HCT116 (cell line): ENCODE measurements around the gene DDAH1. TPM values are rescaled to one million over a fixed set of nuclear protein-coding genes. Genes with fewer than 3 reads are reported as not detected.

Experiments
- ATAC-seq: fragments of 200-7000 bp; cut with Tn5 transposase; 2 replicates; pipeline ENCODE4 v1.9.1; 2020; ENCODE audit warnings: mild to moderate bottlenecking, moderate library complexity
- BruUV-seq: library from RNA; stranded (reverse); fragments of 400-500 nt; replicated peaks from 2 replicates; lab custom pipeline; 2021; lab: Mats Ljungman, UMichigan
- CTCF ChIA-PET: fragments of 300-600 bp; sonication (Branson Sonifier 250); formaldehyde crosslinking; loops from one replicate; lab custom pipeline; 2021; ENCODE audit warnings: antibody characterized with exemption; lab: Charles Lee
- POLR2A ChIA-PET: fragments of 300-600, 350-600 bp; sonication (Branson Sonifier 250); formaldehyde crosslinking; loops from one replicate; lab custom pipeline; 2021; ENCODE audit warnings: antibody characterized with exemption; lab: Charles Lee
- RAD21 ChIA-PET, 2 experiments: fragments of 300-600 bp; sonication (Branson Sonifier 250); formaldehyde crosslinking; loops; one replicate each; lab custom pipeline; 2023; ENCODE audit warnings: low total read pairs in 2 of 2; ENCODE audit not compliant: uncharacterized antibody in 2 of 2, unreplicated experiment in 2 of 2, low non-redundant PET in 1 of 2; lab: Charles Lee
- DNase-seq: peaks from one replicate; pipeline ENCODE4 v3.0.0-alpha.2; 2010; ENCODE audit warnings: low read depth, low spot score
- H2AFZ ChIP-seq: fragments of 200-600 bp; shearing (Covaris generic), sonication (generic); 2 replicates; pipeline ENCODE4 v1.6.1; 2017; ENCODE audit warnings: low read depth, mixed run types, mixed read lengths, antibody characterized with exemption, low read length; ENCODE audit not compliant: poor library complexity, severe bottlenecking
- H3K27ac ChIP-seq: 2 replicates; pipeline ENCODE4 v1.5.1; 2012; ENCODE audit warnings: low read depth, low read length
- H3K27me3 ChIP-seq: fragments of 200-600 bp; sonication (generic); 2 replicates; pipeline ENCODE4 v1.6.1; 2016; ENCODE audit warnings: mixed run types, low read length, mixed read lengths; ENCODE audit not compliant: insufficient read depth
- H3K36me3 ChIP-seq, 2 experiments: fragments of 200-500 bp in 1 of 2; fragments of 200-600 bp in 1 of 2; sonication (Bioruptor generic) in 1 of 2; sonication (generic) in 1 of 2; 2 replicates each; pipeline versions ENCODE4 v1.5.1 to v1.6.1; 2014 to 2016; ENCODE audit warnings: low read length in 2 of 2, inconsistent platforms in 1 of 2, mixed read lengths in 1 of 2, mixed run types in 1 of 2; ENCODE audit not compliant: insufficient read depth in 2 of 2, control insufficient read depth in 1 of 2
- H3K4me1 ChIP-seq, 2 experiments: fragments of 200-600 bp in 1 of 2; sonication (generic) in 1 of 2; 2 replicates each; pipeline versions ENCODE4 v1.5.1 to v1.6.1; 2012 to 2017; ENCODE audit warnings: low read length in 2 of 2, inconsistent platforms in 1 of 2, mild to moderate bottlenecking in 1 of 2, mixed read lengths in 1 of 2, mixed run types in 1 of 2, moderate library complexity in 1 of 2; ENCODE audit not compliant: insufficient read depth in 2 of 2, control insufficient read depth in 1 of 2
- H3K4me2 ChIP-seq: fragments of 200-600 bp; sonication (generic); 2 replicates; pipeline ENCODE4 v1.6.1; 2017; ENCODE audit warnings: mixed run types, low read length, mixed read lengths
- H3K4me3 ChIP-seq, 2 experiments: fragments of 200-600 bp in 1 of 2; sonication (generic) in 1 of 2; replicated peaks in 1 of 2; 2 replicates each; pipeline ENCODE4 v1.5.1; 2011 to 2016; ENCODE audit warnings: low read length in 2 of 2, control low read depth in 1 of 2, low read depth in 1 of 2, mild to moderate bottlenecking in 1 of 2, mixed read lengths in 1 of 2, mixed run types in 1 of 2
- H3K79me2 ChIP-seq: fragments of 200-600 bp; sonication (generic); 2 replicates; pipeline ENCODE4 v1.6.1; 2017; ENCODE audit warnings: mild to moderate bottlenecking, mixed run types, low read length, moderate library complexity, mixed read lengths; ENCODE audit not compliant: insufficient read depth
- H3K9ac ChIP-seq: fragments of 200-600 bp; sonication (generic); 2 replicates; pipeline ENCODE4 v1.6.1; 2016; ENCODE audit warnings: low read length, mixed read lengths
- H3K9me2 ChIP-seq: fragments of 200-600 bp; sonication (generic), shearing (Covaris generic); 2 replicates; pipeline ENCODE4 v1.6.1; 2017; ENCODE audit warnings: mixed run types, mild to moderate bottlenecking, moderate library complexity; ENCODE audit not compliant: insufficient read depth
- H3K9me3 ChIP-seq, 2 experiments: fragments of 200-500 bp in 1 of 2; fragments of 200-600 bp in 1 of 2; sonication (Bioruptor generic) in 1 of 2; sonication (generic) in 1 of 2; 2 replicates each; pipeline ENCODE4 v1.6.1; 2014 to 2017; ENCODE audit warnings: low read length in 2 of 2, mixed read lengths in 2 of 2, inconsistent platforms in 1 of 2, low read depth in 1 of 2, mild to moderate bottlenecking in 1 of 2, mixed run types in 1 of 2, moderate library complexity in 1 of 2; ENCODE audit not compliant: control insufficient read depth in 1 of 2, insufficient read depth in 1 of 2
- H4K20me1 ChIP-seq: fragments of 200-600 bp; sonication (generic), shearing (Covaris generic); 2 replicates; pipeline ENCODE4 v1.6.1; 2017; ENCODE audit warnings: mixed run types, mild to moderate bottlenecking, moderate library complexity; ENCODE audit not compliant: insufficient read depth
- CBX3 ChIP-seq: IDR thresholded peaks from 2 replicates; pipeline ENCODE4 v1.6.1; 2012; ENCODE audit warnings: low read depth
- CEBPB ChIP-seq: IDR thresholded peaks from 2 replicates; pipeline ENCODE4 v1.6.1; 2012; ENCODE audit warnings: low read depth
- EZH2 ChIP-seq: fragments of 200-600 bp; sonication (generic); IDR thresholded peaks from 2 replicates; pipeline ENCODE4 v1.6.1; 2017; ENCODE audit warnings: antibody characterized with exemption, mixed run types
- EZH2phosphoT487 ChIP-seq: fragments of 200-600 bp; IDR thresholded peaks from 2 replicates; pipeline ENCODE4 v1.6.1; 2018; ENCODE audit warnings: antibody characterized with exemption, borderline replicate concordance
- FOSL1 ChIP-seq: IDR thresholded peaks from 2 replicates; pipeline ENCODE4 v1.6.1; 2012; ENCODE audit warnings: low read depth
- JUND ChIP-seq: IDR thresholded peaks from 2 replicates; pipeline ENCODE4 v1.6.1; 2012
- SIN3A ChIP-seq: IDR thresholded peaks from 2 replicates; pipeline ENCODE4 v1.6.1; 2012; ENCODE audit warnings: low read depth
- SP1 ChIP-seq: IDR thresholded peaks from 2 replicates; pipeline ENCODE4 v1.6.1; 2012; ENCODE audit warnings: low read depth
- TCF7L2 ChIP-seq: IDR thresholded peaks from 2 replicates; pipeline ENCODE4 v1.7.0; 2011; ENCODE audit warnings: borderline replicate concordance, inconsistent platforms; ENCODE audit not compliant: insufficient read depth, insufficient read length; ENCODE audit errors: extremely low read depth
- intact Hi-C: fragments of 100-400 bp; cut with micrococcal nuclease; formaldehyde crosslinking; loops from 2 replicates; pipeline ENCODE4 v1.10.0; 2022
- total RNA-seq: library from RNA; stranded (reverse); gene quantifications from one replicate; pipeline ENCODE4 v1.2.1, GENCODE V29; 2021; ENCODE audit not compliant: unreplicated experiment
- TF ChIP-seq, protein P1 (sequence below), 3 experiments: fragments of 200-600 bp in 1 of 3; sonication (generic) in 1 of 3; IDR thresholded peaks in 2 of 3; conservative IDR thresholded peaks in 1 of 3; 2 replicates each; pipeline ENCODE4 v1.5.1; 2012 to 2017; ENCODE audit warnings: low read depth in 2 of 3, low read length in 2 of 3, antibody characterized with exemption in 1 of 3, borderline replicate concordance in 1 of 3, control low read depth in 1 of 3, mild to moderate bottlenecking in 1 of 3, mixed read lengths in 1 of 3, mixed run types in 1 of 3, moderate library complexity in 1 of 3; ENCODE audit not compliant: insufficient read depth in 1 of 3
- TF ChIP-seq, protein P2 (sequence below): IDR thresholded peaks from 2 replicates; pipeline ENCODE4 v1.6.1; 2012; ENCODE audit warnings: low read depth

DDAH1 gene
- total RNA-seq, 1 experiment from 2014 or later: 16.6 TPM

GRCh38 chr1:85340427-85340826 lies 124.5 kb downstream of the DDAH1 start:
- Histone ChIP-seq H3K4me2 (no peak overlapping the region), H3K36me3 (no peaks in the 10 kb centered on the region), H3K4me3 (no peak overlapping the region), H3K9me3 (no peaks in the 10 kb centered on the region), H3K9me2 (no peaks in the 10 kb centered on the region), H3K4me1 (peaks cover 41 to 42% of the 10 kb centered on the region in 2 experiments), H3K79me2 (no peaks in the 10 kb centered on the region), H2AFZ (no peak overlapping the region), H4K20me1 (no peaks in the 10 kb centered on the region), H3K9ac (no peak overlapping the region), H3K27ac (no peak overlapping the region), H3K27me3 (no peaks in the 10 kb centered on the region)
- no peak for ATAC-seq
- no TSS peak for BruUV-seq
- ChIA-PET RAD21 (no interaction called here), POLR2A (no interaction called here), CTCF (no interaction called here)
- TF ChIP-seq SIN3A (no peak), EZH2 (no peak), FOSL1 (no peak), CBX3 (no peak), JUND (no peak), EZH2phosphoT487 (no peak), SP1 (no peak), CEBPB (no peak), TCF7L2 (no peak)
- TF ChIP-seq, protein P1, sequence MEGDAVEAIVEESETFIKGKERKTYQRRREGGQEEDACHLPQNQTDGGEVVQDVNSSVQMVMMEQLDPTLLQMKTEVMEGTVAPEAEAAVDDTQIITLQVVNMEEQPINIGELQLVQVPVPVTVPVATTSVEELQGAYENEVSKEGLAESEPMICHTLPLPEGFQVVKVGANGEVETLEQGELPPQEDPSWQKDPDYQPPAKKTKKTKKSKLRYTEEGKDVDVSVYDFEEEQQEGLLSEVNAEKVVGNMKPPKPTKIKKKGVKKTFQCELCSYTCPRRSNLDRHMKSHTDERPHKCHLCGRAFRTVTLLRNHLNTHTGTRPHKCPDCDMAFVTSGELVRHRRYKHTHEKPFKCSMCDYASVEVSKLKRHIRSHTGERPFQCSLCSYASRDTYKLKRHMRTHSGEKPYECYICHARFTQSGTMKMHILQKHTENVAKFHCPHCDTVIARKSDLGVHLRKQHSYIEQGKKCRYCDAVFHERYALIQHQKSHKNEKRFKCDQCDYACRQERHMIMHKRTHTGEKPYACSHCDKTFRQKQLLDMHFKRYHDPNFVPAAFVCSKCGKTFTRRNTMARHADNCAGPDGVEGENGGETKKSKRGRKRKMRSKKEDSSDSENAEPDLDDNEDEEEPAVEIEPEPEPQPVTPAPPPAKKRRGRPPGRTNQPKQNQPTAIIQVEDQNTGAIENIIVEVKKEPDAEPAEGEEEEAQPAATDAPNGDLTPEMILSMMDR (IDR thresholded peaks at IDR 0.05 in 2 of 3, conservative IDR thresholded peaks at IDR 0.05 in 1 of 3; ENCODE audit: borderline replicate concordance in 1 of 3, insufficient read depth in 1 of 3, low read depth in 2 of 3, low read length in 2 of 3): no peak
- TF ChIP-seq, protein P2, sequence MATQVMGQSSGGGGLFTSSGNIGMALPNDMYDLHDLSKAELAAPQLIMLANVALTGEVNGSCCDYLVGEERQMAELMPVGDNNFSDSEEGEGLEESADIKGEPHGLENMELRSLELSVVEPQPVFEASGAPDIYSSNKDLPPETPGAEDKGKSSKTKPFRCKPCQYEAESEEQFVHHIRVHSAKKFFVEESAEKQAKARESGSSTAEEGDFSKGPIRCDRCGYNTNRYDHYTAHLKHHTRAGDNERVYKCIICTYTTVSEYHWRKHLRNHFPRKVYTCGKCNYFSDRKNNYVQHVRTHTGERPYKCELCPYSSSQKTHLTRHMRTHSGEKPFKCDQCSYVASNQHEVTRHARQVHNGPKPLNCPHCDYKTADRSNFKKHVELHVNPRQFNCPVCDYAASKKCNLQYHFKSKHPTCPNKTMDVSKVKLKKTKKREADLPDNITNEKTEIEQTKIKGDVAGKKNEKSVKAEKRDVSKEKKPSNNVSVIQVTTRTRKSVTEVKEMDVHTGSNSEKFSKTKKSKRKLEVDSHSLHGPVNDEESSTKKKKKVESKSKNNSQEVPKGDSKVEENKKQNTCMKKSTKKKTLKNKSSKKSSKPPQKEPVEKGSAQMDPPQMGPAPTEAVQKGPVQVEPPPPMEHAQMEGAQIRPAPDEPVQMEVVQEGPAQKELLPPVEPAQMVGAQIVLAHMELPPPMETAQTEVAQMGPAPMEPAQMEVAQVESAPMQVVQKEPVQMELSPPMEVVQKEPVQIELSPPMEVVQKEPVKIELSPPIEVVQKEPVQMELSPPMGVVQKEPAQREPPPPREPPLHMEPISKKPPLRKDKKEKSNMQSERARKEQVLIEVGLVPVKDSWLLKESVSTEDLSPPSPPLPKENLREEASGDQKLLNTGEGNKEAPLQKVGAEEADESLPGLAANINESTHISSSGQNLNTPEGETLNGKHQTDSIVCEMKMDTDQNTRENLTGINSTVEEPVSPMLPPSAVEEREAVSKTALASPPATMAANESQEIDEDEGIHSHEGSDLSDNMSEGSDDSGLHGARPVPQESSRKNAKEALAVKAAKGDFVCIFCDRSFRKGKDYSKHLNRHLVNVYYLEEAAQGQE: no peak
- intact Hi-C loops: loop anchor here (10.0 kb wide), 1 partner anchor 164 kb away; no protein-coding TSS in a partner anchor
- DNase-seq: no peak
